GM23248 (cell line): ENCODE data around the gene PLAGL2. TPM values are rescaled to one million over a fixed set of nuclear protein-coding genes. Genes with fewer than 3 reads are reported as not detected.
"Not testable (repeated sequence)": the region's sequence is repeated elsewhere in the genome, so short reads cannot be mapped to it uniquely, and the experiment has no call there.

Experiments used
- DNase-seq: peaks from one replicate; pipeline ENCODE4 v3.0.0-alpha.2; 2015
- H2AFZ ChIP-seq: fragments of 200-600 bp; sonication (generic); 2 replicates; pipeline ENCODE4 v1.6.1; 2016; ENCODE audit warnings: antibody characterized with exemption
- H3F3A ChIP-seq: fragments of 200-600 bp; sonication (generic); 2 replicates; pipeline ENCODE4 v1.6.1; 2016; ENCODE audit warnings: mild to moderate bottlenecking, antibody characterized with exemption, mixed run types; ENCODE audit not compliant: insufficient read depth
- H3K27ac ChIP-seq: fragments of 200-600 bp; sonication (generic); 2 replicates; pipeline ENCODE4 v1.5.1; 2016; ENCODE audit warnings: mild to moderate bottlenecking
- H3K27me3 ChIP-seq: fragments of 200-600 bp; sonication (generic); replicated peaks from 2 replicates; pipeline ENCODE4 v1.6.1; 2016; ENCODE audit warnings: mild to moderate bottlenecking; ENCODE audit not compliant: insufficient read depth
- H3K36me3 ChIP-seq: fragments of 200-600 bp; sonication (generic); 2 replicates; pipeline ENCODE4 v1.6.1; 2016; ENCODE audit warnings: low read depth, mild to moderate bottlenecking
- H3K4me1 ChIP-seq: fragments of 200-600 bp; sonication (generic); 2 replicates; pipeline ENCODE4 v1.6.1; 2016; ENCODE audit warnings: mild to moderate bottlenecking; ENCODE audit not compliant: insufficient read depth
- H3K4me2 ChIP-seq: fragments of 200-600 bp; sonication (generic); one replicate; pipeline ENCODE4 v1.6.1; 2016; ENCODE audit warnings: mild to moderate bottlenecking; ENCODE audit not compliant: unreplicated experiment
- H3K4me3 ChIP-seq: fragments of 200-600 bp; sonication (generic); 2 replicates; pipeline ENCODE4 v1.5.1; 2016; ENCODE audit warnings: mild to moderate bottlenecking
- H3K79me2 ChIP-seq: fragments of 200-600 bp; sonication (generic); 2 replicates; pipeline ENCODE4 v1.6.1; 2016; ENCODE audit warnings: mild to moderate bottlenecking; ENCODE audit not compliant: insufficient read depth
- H3K9ac ChIP-seq: fragments of 200-600 bp; sonication (generic); 2 replicates; pipeline ENCODE4 v1.6.1; 2016; ENCODE audit warnings: mild to moderate bottlenecking
- H3K9me2 ChIP-seq: fragments of 200-600 bp; sonication (generic); 2 replicates; pipeline ENCODE4 v1.6.1; 2016; ENCODE audit warnings: mixed run types, mild to moderate bottlenecking, moderate library complexity; ENCODE audit not compliant: insufficient read depth
- H3K9me3 ChIP-seq: fragments of 200-600 bp; sonication (generic); one replicate; pipeline ENCODE4 v1.6.1; 2017; ENCODE audit warnings: low read depth
- H4K20me1 ChIP-seq: fragments of 200-600 bp; sonication (generic); 2 replicates; pipeline ENCODE4 v1.6.0; 2016; ENCODE audit not compliant: insufficient read depth
- EZH2 ChIP-seq: fragments of 200-600 bp; sonication (generic); IDR thresholded peaks from 2 replicates; pipeline ENCODE4 v1.6.1; 2018; ENCODE audit warnings: antibody characterized with exemption, mild to moderate bottlenecking; ENCODE audit not compliant: insufficient read depth, poor library complexity, severe bottlenecking
- EZH2phosphoT487 ChIP-seq: fragments of 200-600 bp; sonication (generic); IDR thresholded peaks from 2 replicates; pipeline ENCODE4 v1.6.1; 2018; ENCODE audit warnings: antibody characterized with exemption, moderate library complexity, mild to moderate bottlenecking, low read depth; ENCODE audit not compliant: insufficient read depth
- WGBS, 2 experiments: methylation state at CpG; one replicate each; pipeline ENCODE4 v1.1.6; 2015 to 2017; ENCODE audit warnings: low lambda C conversion rate in 2 of 2, low coverage in 1 of 2; ENCODE audit errors: missing lambda C conversion rate in 2 of 2; 5-methylcytosine and 5-hydroxymethylcytosine counted together
- in situ Hi-C: fragments of 300-500 bp; cut with MboI; formaldehyde crosslinking; loops from 2 replicates; pipeline ENCODE4 v1.15.0; 2020
- polyA plus RNA-seq: library from polyadenylated mRNA; unstranded; fragments of >200 nt; fragmentation: Nextera tagmentation; extraction: Ambion mirVana; gene quantifications from 2 replicates; pipeline ENCODE4 v1.2.1, GENCODE V29; 2016
- total RNA-seq: library from RNA; depleted of rRNA; stranded (reverse); fragments of >200 nt; shearing (Covaris generic); gene quantifications from 2 replicates; pipeline ENCODE4 v1.2.3, GENCODE V29; 2014

PLAGL2 gene
- total and polyA plus RNA-seq, 2 experiments from 2014 or later, result 2.1 to 4.1 TPM

DNA sequence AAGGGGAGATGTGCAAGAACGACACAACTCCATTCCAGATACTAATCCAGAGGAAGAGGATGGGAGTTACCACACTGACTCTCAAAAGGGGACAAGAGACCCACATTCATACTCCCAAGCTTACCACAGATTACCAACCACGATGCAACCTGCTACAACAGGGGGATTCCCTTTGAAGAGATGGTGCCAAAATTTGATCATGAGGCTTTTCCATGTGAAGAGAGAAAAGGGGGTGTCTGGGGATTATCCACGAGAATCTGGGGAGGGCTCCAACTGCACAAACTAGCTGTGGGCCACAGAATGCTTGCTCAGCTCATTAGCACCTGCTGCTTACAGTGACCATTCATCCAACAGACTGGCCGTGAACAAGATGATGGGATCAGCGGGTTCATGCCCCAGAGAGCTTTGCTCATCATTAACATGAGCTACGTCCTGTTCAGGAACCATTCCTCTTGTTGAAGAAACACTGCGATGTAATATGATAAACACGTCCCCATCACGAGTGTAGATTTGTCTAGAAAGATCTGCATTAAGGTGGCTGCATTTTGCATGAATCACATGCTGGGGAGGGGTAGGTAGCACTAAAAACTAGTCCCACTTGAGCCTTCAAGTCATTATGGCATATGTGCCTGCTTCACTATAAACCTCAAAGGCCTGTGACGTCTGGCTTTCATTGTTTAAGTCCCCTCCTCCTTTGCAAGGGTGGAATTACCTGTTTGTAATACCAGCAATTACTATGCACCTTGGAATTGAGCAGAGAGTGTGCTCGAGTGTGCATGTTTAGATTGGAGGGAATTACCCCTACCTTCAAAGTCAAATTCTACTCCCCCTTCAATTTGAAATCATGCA is 4.0 kb downstream of the PLAGL2 start:
- no peaks in the 10 kb centered on the region for H3K27me3 ChIP-seq
- in situ Hi-C loops, result no loop called here
- no peak for DNase-seq
- H3F3A ChIP-seq, result peaks cover 19% of the 10 kb centered on the region
- 0 out of 2 replicates have a peak overlapping the region, but pooled peaks have one; percentile 58 for H3K27ac ChIP-seq
- peaks cover 36% of the 10 kb centered on the region for H3K4me1 ChIP-seq
- H3K9me3 ChIP-seq, result no peaks in the 10 kb centered on the region
- H4K20me1 ChIP-seq, result no peaks in the 10 kb centered on the region; the same call in 1 of the 2 replicates
- peaks cover 19% of the 10 kb centered on the region; the same call in 1 of the 2 replicates for H3K36me3 ChIP-seq
- H3K4me2 ChIP-seq, result no peak overlapping the region
- H2AFZ ChIP-seq, result no peak overlapping the region
- peaks cover 93% of the 10 kb centered on the region for H3K79me2 ChIP-seq
- 83 to 84% methylated on average over 11 of the region's 11 CpGs for WGBS, 2 experiments
- TF ChIP-seq EZH2phosphoT487 (no peak), EZH2 (no peak)
- no peaks in the 10 kb centered on the region for H3K9me2 ChIP-seq
- no peak overlapping the region for H3K9ac ChIP-seq
- no peak overlapping the region for H3K4me3 ChIP-seq

GRCh38 chr20:32201977-32202363 is 5.6 kb downstream of the PLAGL2 start:
- H3K4me1 ChIP-seq, result peaks cover 33% of the 10 kb centered on the region
- in situ Hi-C loops, result no loop called here
- no peak overlapping the region for H3K4me3 ChIP-seq
- DNase-seq, result peak; percentile 26
- no peaks in the 10 kb centered on the region for H3K9me2 ChIP-seq
- peaks cover 19% of the 10 kb centered on the region for H3F3A ChIP-seq
- no peak for TF ChIP-seq EZH2phosphoT487
- no peak for TF ChIP-seq EZH2
- no peaks in the 10 kb centered on the region; the same call in 1 of the 2 replicates for H4K20me1 ChIP-seq
- H3K27ac ChIP-seq, result peak overlapping the region; percentile 19; the same call in 1 of the 2 replicates
- H3K36me3 ChIP-seq, result peaks cover 28% of the 10 kb centered on the region; the same call in 1 of the 2 replicates
- no peaks in the 10 kb centered on the region for H3K9me3 ChIP-seq
- 67 to 78% methylated on average over 7 to 8 of the region's 8 CpGs for WGBS, 2 experiments
- H3K9ac ChIP-seq, result no peak overlapping the region; the same call in 1 of the 2 replicates
- H3K79me2 ChIP-seq, result peaks cover 87% of the 10 kb centered on the region
- no peaks in the 10 kb centered on the region for H3K27me3 ChIP-seq
- no peak overlapping the region for H2AFZ ChIP-seq
- no peak overlapping the region for H3K4me2 ChIP-seq

GRCh38 chr20:32201296-32201976 is 6.1 kb downstream of the PLAGL2 start:
- peaks cover 28% of the 10 kb centered on the region; the same call in 1 of the 2 replicates for H3K36me3 ChIP-seq
- H3K9me2 ChIP-seq, result no peaks in the 10 kb centered on the region
- H3F3A ChIP-seq, result peaks cover 19% of the 10 kb centered on the region
- no peaks in the 10 kb centered on the region; the same call in 1 of the 2 replicates for H4K20me1 ChIP-seq
- in situ Hi-C loops, result no loop called here
- H2AFZ ChIP-seq, result no peak overlapping the region
- H3K4me2 ChIP-seq, result no peak overlapping the region
- DNase-seq, result peak; percentile 60
- no peak overlapping the region; the same call in 1 of the 2 replicates for H3K9ac ChIP-seq
- 80 to 82% methylated on average over 4 of the region's 4 CpGs for WGBS, 2 experiments
- peaks cover 82% of the 10 kb centered on the region for H3K79me2 ChIP-seq
- H3K9me3 ChIP-seq, result no peaks in the 10 kb centered on the region
- H3K27ac ChIP-seq, result peak overlapping the region; percentile 19; the same call in 1 of the 2 replicates
- no peaks in the 10 kb centered on the region for H3K27me3 ChIP-seq
- H3K4me1 ChIP-seq, result peaks cover 28% of the 10 kb centered on the region
- TF ChIP-seq EZH2 (no peak), EZH2phosphoT487 (no peak)
- H3K4me3 ChIP-seq, result no peak overlapping the region

DNA sequence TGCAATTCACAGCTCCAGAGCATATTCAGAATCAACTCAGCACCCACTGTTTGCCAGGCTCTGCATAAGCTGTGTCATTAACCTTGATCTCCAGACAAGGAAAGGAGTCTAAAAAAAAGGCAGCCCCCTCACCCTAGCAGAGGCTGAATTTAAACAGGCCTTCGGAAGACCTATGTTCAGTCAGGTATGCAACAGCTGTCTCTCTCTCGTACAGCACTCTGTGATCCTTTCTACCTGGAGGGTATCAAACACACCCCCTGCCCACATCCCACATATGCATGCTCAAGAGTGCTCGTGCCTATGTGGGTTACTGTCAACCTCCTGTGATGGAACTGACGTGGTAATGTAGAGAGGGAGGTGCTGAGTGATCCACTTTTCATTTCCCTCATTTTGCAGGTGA is 8.5 kb downstream of the PLAGL2 start:
- 82 to 83% methylated on average over 4 of the region's 4 CpGs for WGBS, 2 experiments
- Histone ChIP-seq H3K9me3 (no peaks in the 10 kb centered on the region), H4K20me1 (no peaks in the 10 kb centered on the region; the same call in 1 of the 2 replicates), H3K27ac (no peak overlapping the region), H3K79me2 (peaks cover 57% of the 10 kb centered on the region), H3K9ac (no peak overlapping the region), H3K27me3 (no peaks in the 10 kb centered on the region), H3K36me3 (peaks cover 28% of the 10 kb centered on the region; the same call in 1 of the 2 replicates), H3F3A (peaks cover 6% of the 10 kb centered on the region; the same call in 1 of the 2 replicates), H3K4me2 (no peak overlapping the region), H3K4me3 (no peak overlapping the region), H3K4me1 (peaks cover 12% of the 10 kb centered on the region), H2AFZ (no peak overlapping the region), H3K9me2 (no peaks in the 10 kb centered on the region)
- DNase-seq, result no peak
- TF ChIP-seq EZH2 (no peak), EZH2phosphoT487 (no peak)
- in situ Hi-C loops, result no loop called here

GRCh38 chr20:32197136-32197535 is 10.4 kb downstream of the PLAGL2 start:
- H2AFZ ChIP-seq, H3K9me3 ChIP-seq, H3K4me3 ChIP-seq, H4K20me1 ChIP-seq, H3K27me3 ChIP-seq, H3K27ac ChIP-seq, H3K9me2 ChIP-seq, H3K9ac ChIP-seq, DNase-seq, H3K4me2 ChIP-seq, in situ Hi-C loops: not testable (repeated sequence)
- Histone ChIP-seq H3K36me3 (peaks cover 28% of the 10 kb centered on the region; the same call in 1 of the 2 replicates), H3K79me2 (peaks cover 39% of the 10 kb centered on the region), H3F3A (peaks cover 12% of the 10 kb centered on the region), H3K4me1 (peaks cover 11% of the 10 kb centered on the region)
- 92% methylated on average over 20 of the region's 20 CpGs for WGBS, 2 experiments

GRCh38 chr20:32196613-32197012 is 10.9 kb downstream of the PLAGL2 start:
- H2AFZ ChIP-seq, H3K9me3 ChIP-seq, in situ Hi-C loops, H3K9ac ChIP-seq, H3K4me2 ChIP-seq, H3K4me1 ChIP-seq, H3K27me3 ChIP-seq, H4K20me1 ChIP-seq, H3K9me2 ChIP-seq, DNase-seq, H3K4me3 ChIP-seq, H3K27ac ChIP-seq: not testable (repeated sequence)
- WGBS, 2 experiments, result 93 to 96% methylated on average over 9 to 11 of the region's 11 CpGs
- Histone ChIP-seq H3K36me3 (peaks cover 28% of the 10 kb centered on the region; the same call in 1 of the 2 replicates), H3K79me2 (peaks cover 36% of the 10 kb centered on the region), H3F3A (peaks cover 15% of the 10 kb centered on the region)
